ENCODE data around the gene SMARCC2.

GRCh38 chr12:56152756-56153677 lies 36.3 kb downstream of the SMARCC2 start:
- TF ChIP-seq PHF8 (IDR thresholded peaks at IDR 0.05; ENCODE audit: borderline replicate concordance, low read depth) (no peak), E2F6 (IDR thresholded peaks at IDR 0.05; ENCODE audit: borderline replicate concordance, low read depth) (no peak)
